Loucy (cell line): ENCODE data around the gene PPM1M.

Source experiments
- CTCF ChIP-seq: fragments of 200-600 bp; sonication (generic); conservative IDR thresholded peaks from 2 replicates; pipeline ENCODE4 v1.5.1; 2014; ENCODE audit warnings: mild to moderate bottlenecking, antibody characterized with exemption, low read length
- EZH2phosphoT487 ChIP-seq: fragments of 200-600 bp; IDR thresholded peaks from 2 replicates; pipeline ENCODE4 v1.6.1; 2018; ENCODE audit warnings: antibody characterized with exemption, mild to moderate bottlenecking, moderate library complexity, borderline replicate concordance

- TF ChIP-seq EZH2phosphoT487 (no peak), CTCF (no peak)
Measured at GRCh38 chr3:52294320-52295150, 49.0 kb downstream of the PPM1M start.
